Heart left ventricle (tissue), 16 donors: ENCODE measurements around the gene NMB. TPM values are rescaled to one million over a fixed set of nuclear protein-coding genes. Genes with fewer than 3 reads are reported as not detected.
A peak's percentile ranks its signal among the peaks of the same experiment; 100 is the strongest.

ENCODE experiments used
- ATAC-seq, 4 donors: fragments of 200-7000 bp; cut with Tn5 transposase; one replicate each; pipeline ENCODE4 v1.9.1; 2020 to 2022; ENCODE audit warnings: moderate library complexity in 4 of 4, mild to moderate bottlenecking in 3 of 4, moderate number of reproducible peaks in 1 of 4
- DNase-seq, 5 donors: peaks; one replicate each; pipeline ENCODE4 v3.0.0-alpha.2; 2020
- H3K27ac ChIP-seq, 12 donors: fragments of 200-600 bp; sonication (generic) in 4 of 12; one replicate each; pipeline versions ENCODE4 v1.5.0 to v1.8.0; 2016 to 2022; ENCODE audit warnings: mild to moderate bottlenecking in 2 of 12
- H3K27me3 ChIP-seq, 9 donors: fragments of 200-600 bp; sonication (generic) in 2 of 9; one replicate each; pipeline versions ENCODE4 v1.5.1 to v1.8.0; 2016 to 2022; ENCODE audit warnings: mild to moderate bottlenecking in 3 of 9
- H3K36me3 ChIP-seq, 9 donors: fragments of 200-600 bp; sonication (generic) in 2 of 9; one replicate each; pipeline versions ENCODE4 v1.5.0 to v1.8.0; 2018 to 2022; ENCODE audit warnings: mild to moderate bottlenecking in 2 of 9
- H3K4me1 ChIP-seq, 12 donors: fragments of 200-600 bp; sonication (generic) in 4 of 12; one replicate each; pipeline versions ENCODE4 v1.5.0 to v1.8.0; 2016 to 2022; ENCODE audit warnings: mild to moderate bottlenecking in 3 of 12
- H3K4me3 ChIP-seq, 12 donors: fragments of 200-600 bp; sonication (generic) in 4 of 12; one replicate each; pipeline versions ENCODE4 v1.5.0 to v1.8.0; 2017 to 2022; ENCODE audit warnings: mild to moderate bottlenecking in 9 of 12, moderate library complexity in 4 of 12
- H3K9me3 ChIP-seq, 12 donors: fragments of 200-600 bp; sonication (generic) in 4 of 12; one replicate each; pipeline versions ENCODE4 v1.5.0 to v1.8.0; 2016 to 2022; ENCODE audit warnings: mild to moderate bottlenecking in 1 of 12
- CTCF ChIP-seq, 12 donors: fragments of 200-600 bp; sonication (generic) in 4 of 12; IDR thresholded peaks; one replicate each; pipeline versions ENCODE4 v1.5.0 to v1.8.0; 2018 to 2022; ENCODE audit warnings: antibody characterized with exemption in 12 of 12, mild to moderate bottlenecking in 5 of 12
- POLR2A ChIP-seq, 2 donors: fragments of 450-650 bp; IDR thresholded peaks; one replicate each; pipeline ENCODE4 v1.6.1; 2017; ENCODE audit warnings: antibody characterized with exemption in 2 of 2, mild to moderate bottlenecking in 2 of 2, moderate library complexity in 2 of 2
- WGBS, 4 donors: extraction: QIAGEN DNeasy Blood & Tissue Kit in 2 of 4; methylation state at CpG; one replicate each; pipeline versions ENCODE4 v1.1.5 to v1.1.7; 2013 to 2018; 5-methylcytosine and 5-hydroxymethylcytosine counted together
- intact Hi-C, 10 donors: fragments of 100-400 bp; cut with DNase I; formaldehyde crosslinking; loops; one replicate each; pipeline versions ENCODE4 v1.11.1 to v1.14.2; 2022
- polyA plus RNA-seq, 2 donors: library from polyadenylated mRNA; stranded (reverse); fragments of 200-250 nt; gene quantifications; one replicate each; pipeline ENCODE4 v1.2.3, GENCODE V29; 2013
- total RNA-seq, 9 donors: library from RNA; depleted of rRNA in 2 of 9; stranded (reverse); fragments of >200 nt in 2 of 9; fragmentation: NEBNext Ultra II Directional in 3 of 9; extraction: Animal tissue kit (Norgen Biotek cat#: 25700) in 3 of 9; gene quantifications; one replicate each; pipeline versions ENCODE4 v1.1.0 to v1.2.4, GENCODE V29; 2016 to 2023
- donor health status: ischemic (EF 13 %, LVEDD 7.1; RV severe dilation, severe dysfunction).
- donor health status: healthy with polysubstance abuse.
- donor health status: DM: no; HTN: yes; CAD: no.
- donor health status: DM: no; HTN: no; CAD: no.
- donor health status: ischemic (EF 25% LVEDD 6.9; RV normal size, moderate dysfunction).
- donor health status: ischemic (EF 25% LVEDD 5.7; RV mildly dilated, moderate dysfunction).
- donor health status: healthy.
- donor health status: DM: yes; HTN: yes; CAD: no.
- donor health status: ischemic (EF 35%, LVEDD 5.7; RV mildly dilated, moderate dysfunction).
- donor health status: nonischemic (EF 11% LVEDD 7.7; RV severe dilation, severe dysfunction).
- donor health status: DM: yes; HTN: yes; CAD: no.
- donor health status: PGD.
- donor health status: ischemic (EF 29% LVEDD 5.4; RV normal size, mild dysfunction).
- donor health status: nonischemic (EF 23%, LVEDD 6.1; RV moderate dilation, normal function).

Gene NMB
- total and polyA plus RNA-seq, 11 donors = 1.4 to 8.6 (median 2.9) TPM

- no peak overlapping the region for H3K4me3 ChIP-seq
- DNase-seq = no peak
- peaks cover 0 to 11% (median 0%) of the 10 kb centered on the region in 12 donors for H3K4me1 ChIP-seq
- H3K27me3 ChIP-seq = no peaks in the 10 kb centered on the region
- H3K36me3 ChIP-seq = peaks cover 7 to 32% (median 23%) of the 10 kb centered on the region in 9 donors
- WGBS, 4 donors = 98 to 99% (median 98%) methylated on average over 16 to 17 of the region's 17 CpGs
- intact Hi-C loops = no loop called here
- ATAC-seq = no peak
- no peak overlapping the region for H3K27ac ChIP-seq
- TF ChIP-seq CTCF (IDR thresholded peaks at IDR 0.05) (no peak), POLR2A (IDR thresholded peaks at IDR 0.05) (no peak)
- peaks cover 0 to 23% (median 16%) of the 10 kb centered on the region in 12 donors for H3K9me3 ChIP-seq
Measured at GRCh38 chr15:84621358-84621979, 36.5 kb downstream of the NMB start.

GRCh38 chr15:84620626-84621025 lies 37.4 kb downstream of the NMB start:
- TF ChIP-seq CTCF (IDR thresholded peaks at IDR 0.05) (no peak), POLR2A (IDR thresholded peaks at IDR 0.05) (no peak)
- Histone ChIP-seq H3K9me3 (peaks cover 0 to 23% (median 16%) of the 10 kb centered on the region in 12 donors), H3K4me3 (no peak overlapping the region), H3K27ac (no peak overlapping the region), H3K4me1 (peaks cover 0 to 15% (median 0%) of the 10 kb centered on the region in 12 donors), H3K36me3 (peaks cover 7 to 32% (median 23%) of the 10 kb centered on the region in 9 donors), H3K27me3 (no peaks in the 10 kb centered on the region)
- DNase-seq = no peak
- 96 to 99% (median 98%) methylated on average over 8 of the region's 8 CpGs for WGBS, 4 donors
- intact Hi-C loops = no loop called here
- ATAC-seq = no peak

- peak in 3 of 4 donors; percentile 51 to 73 (median 65) for ATAC-seq
- Histone ChIP-seq H3K27ac (peak overlapping the region in 4 of 12 donors; percentile 4 to 68 (median 24)), H3K4me3 (no peak overlapping the region), H3K9me3 (peaks cover 0 to 13% (median 7%) of the 10 kb centered on the region in 12 donors), H3K4me1 (peaks cover 0 to 25% (median 0%) of the 10 kb centered on the region in 12 donors), H3K27me3 (no peaks in the 10 kb centered on the region), H3K36me3 (peaks cover 0 to 9% (median 8%) of the 10 kb centered on the region in 9 donors)
- intact Hi-C loops = no loop called here
- TF ChIP-seq POLR2A (IDR thresholded peaks at IDR 0.05) (no peak), CTCF (IDR thresholded peaks at IDR 0.05) (no peak)
- WGBS, 4 donors = 62 to 83% (median 68%) methylated on average over 3 of the region's 3 CpGs
- DNase-seq = no peak
Measured at GRCh38 chr15:84616235-84616634, 41.8 kb downstream of the NMB start.

DNA sequence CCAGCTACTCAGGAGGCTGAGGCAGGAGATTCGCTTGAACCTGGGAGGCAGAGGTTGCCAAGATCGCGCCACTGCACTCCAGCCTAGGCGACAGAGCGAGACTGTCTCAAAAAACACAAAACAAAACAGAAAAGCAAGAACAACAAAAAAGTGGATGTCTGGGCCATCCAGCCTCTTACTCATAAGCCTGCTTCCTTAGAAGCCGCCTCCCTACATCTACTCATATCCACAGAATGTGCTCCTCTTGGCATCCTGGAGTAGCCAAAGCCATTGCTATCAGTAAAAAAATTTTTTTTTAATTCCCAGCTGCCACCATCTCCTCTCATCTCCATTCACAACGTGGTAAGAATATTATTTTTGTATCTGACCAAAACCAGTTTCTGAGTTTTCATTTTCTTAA lies 46.4 kb downstream of the NMB start:
- DNase-seq (no peak), ATAC-seq (no peak)
- H3K36me3 ChIP-seq = peaks cover 0 to 12% (median 3%) of the 10 kb centered on the region in 9 donors
- intact Hi-C loops = no loop called here
- H3K27ac ChIP-seq = no peak overlapping the region
- H3K4me3 ChIP-seq = no peak overlapping the region
- TF ChIP-seq POLR2A (IDR thresholded peaks at IDR 0.05) = no peak
- TF ChIP-seq CTCF (IDR thresholded peaks at IDR 0.05) = no peak
- 94 to 96% (median 95%) methylated on average over 7 of the region's 7 CpGs for WGBS, 4 donors
- H3K27me3 ChIP-seq = no peaks in the 10 kb centered on the region
- H3K9me3 ChIP-seq = no peaks in the 10 kb centered on the region
- H3K4me1 ChIP-seq = peaks cover 0 to 19% (median 7%) of the 10 kb centered on the region in 12 donors
